SK-N-SH (cell line): ENCODE data around the gene PSMB1.

ENCODE experiments used
- CHD2 ChIP-seq: fragments of 150-350 bp; IDR thresholded peaks from 2 replicates; pipeline ENCODE4 v1.6.1; 2018; ENCODE audit warnings: low read length; ENCODE audit not compliant: partially characterized antibody
- CTCF ChIP-seq: fragments of 200-600 bp; sonication (generic); IDR thresholded peaks from 2 replicates; pipeline ENCODE4 v1.6.1; 2017; ENCODE audit warnings: antibody characterized with exemption, mild to moderate bottlenecking, moderate library complexity
- POLR2AphosphoS5 ChIP-seq: IDR thresholded peaks from 2 replicates; pipeline ENCODE4 v1.6.1; 2012; ENCODE audit warnings: low read depth, low read length
- ZBTB33 ChIP-seq: IDR thresholded peaks from 2 replicates; pipeline ENCODE4 v1.4.0; 2012; ENCODE audit warnings: low read depth, borderline replicate concordance

GRCh38 chr6:170497841-170498301 is 55.2 kb downstream of the PSMB1 start:
- TF ChIP-seq CTCF (no peak), POLR2AphosphoS5 (no peak), ZBTB33 (no peak), CHD2 (no peak)
